RPMI7951 (cell line): ENCODE data around the gene IL20RB. TPM values are rescaled to one million over a fixed set of nuclear protein-coding genes. Genes with fewer than 3 reads are reported as not detected.
"Not testable (repeated sequence)": the region's sequence is repeated elsewhere in the genome, so short reads cannot be mapped to it uniquely, and the experiment has no call there.

Experiments used
- DNase-seq: peaks from one replicate; pipeline ENCODE4 v3.0.0-alpha.2; 2012; ENCODE audit warnings: low read depth
- total RNA-seq: library from RNA; depleted of rRNA; stranded (reverse); fragments of >200 nt; shearing (Covaris generic); gene quantifications from 2 replicates; pipeline ENCODE4 v1.2.3, GENCODE V29; 2014

The IL20RB gene
- total RNA-seq, 1 experiment from 2014 or later: 17.2 TPM

- DNase-seq: no peak
Observed at GRCh38 chr3:136946978-136947377, 10.8 kb upstream of the IL20RB start.

- no peak for DNase-seq
Observed at GRCh38 chr3:136947477-136947876, 10.3 kb upstream of the IL20RB start.

- DNase-seq: no peak
Observed at GRCh38 chr3:136949146-136949545, 8.6 kb upstream of the IL20RB start.

- no peak for DNase-seq
Observed at GRCh38 chr3:136949708-136950107, 8.1 kb upstream of the IL20RB start.

GRCh38 chr3:136950623-136951022 lies 7.2 kb upstream of the IL20RB start:
- DNase-seq: no peak

GRCh38 chr3:136952292-136952691 lies 5.5 kb upstream of the IL20RB start:
- no peak for DNase-seq

- peak; percentile 78 for DNase-seq
Observed at GRCh38 chr3:136954251-136954650, 3.5 kb upstream of the IL20RB start.

- DNase-seq: peak; percentile 22
Observed at GRCh38 chr3:136954980-136955780, 2.6 kb upstream of the IL20RB start.

- peak; percentile 93 for DNase-seq
Observed at GRCh38 chr3:136955813-136956212, 2.0 kb upstream of the IL20RB start.

GRCh38 chr3:136956971-136957370 lies 812 bp upstream of the IL20RB start:
- no peak for DNase-seq

- DNase-seq: no peak
Observed at GRCh38 chr3:136958939-136959338, 1.2 kb downstream of the IL20RB start.

GRCh38 chr3:136959599-136959998 lies 1.8 kb downstream of the IL20RB start:
- DNase-seq: no peak

- DNase-seq: peak; percentile 92
Observed at GRCh38 chr3:136960838-136961836, 3.4 kb downstream of the IL20RB start.

- no peak for DNase-seq
Observed at GRCh38 chr3:136962927-136963326, 5.1 kb downstream of the IL20RB start.

GRCh38 chr3:136969539-136969938 lies 11.8 kb downstream of the IL20RB start:
- DNase-seq: not testable (repeated sequence)

- no peak for DNase-seq
Observed at GRCh38 chr3:136973352-136973751, 15.6 kb downstream of the IL20RB start.

GRCh38 chr3:136974670-136975069 lies 16.9 kb downstream of the IL20RB start:
- DNase-seq: no peak

GRCh38 chr3:136979204-136979603 lies 21.4 kb downstream of the IL20RB start:
- DNase-seq: no peak

GRCh38 chr3:136979684-136980083 lies 21.9 kb downstream of the IL20RB start:
- peak; percentile 39 for DNase-seq

GRCh38 chr3:136982033-136982432 lies 24.2 kb downstream of the IL20RB start:
- no peak for DNase-seq

GRCh38 chr3:136982520-136983138 lies 24.8 kb downstream of the IL20RB start:
- no peak for DNase-seq

- DNase-seq: peak; percentile 27
Observed at GRCh38 chr3:136984837-136985236, 27.1 kb downstream of the IL20RB start.
